Fibroblast of peridontal ligament (primary cell): Measurements from ENCODE around the gene TMOD1.

Experiments
- DNase-seq: peaks from one replicate; pipeline ENCODE4 v3.0.0-alpha.2; 2010; ENCODE audit errors: extremely low read depth

Gene TMOD1

GRCh38 chr9:97498846-97499245, 2.6 kb upstream of the TMOD1 start:
- peak; percentile 16 for DNase-seq

DNA sequence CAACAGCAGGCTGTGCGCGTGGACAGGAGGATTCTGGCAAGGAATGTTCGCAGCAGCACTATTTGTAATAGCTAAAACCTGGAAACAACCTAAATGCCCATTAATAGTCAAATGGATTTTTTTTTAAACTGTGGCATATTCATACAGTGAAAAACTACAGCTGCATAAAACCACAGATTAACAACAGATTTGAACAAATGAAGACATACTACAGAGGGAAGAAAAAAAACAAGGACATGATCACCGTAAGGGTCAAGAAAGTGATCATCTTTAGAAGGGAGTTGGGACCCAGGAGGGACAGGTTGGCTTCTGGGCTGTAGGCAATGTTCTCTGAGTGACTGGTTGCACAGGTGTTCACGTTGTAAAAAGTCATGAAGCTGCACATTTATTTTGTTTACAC, 1.2 kb upstream of the TMOD1 start:
- DNase-seq, result no peak

DNA sequence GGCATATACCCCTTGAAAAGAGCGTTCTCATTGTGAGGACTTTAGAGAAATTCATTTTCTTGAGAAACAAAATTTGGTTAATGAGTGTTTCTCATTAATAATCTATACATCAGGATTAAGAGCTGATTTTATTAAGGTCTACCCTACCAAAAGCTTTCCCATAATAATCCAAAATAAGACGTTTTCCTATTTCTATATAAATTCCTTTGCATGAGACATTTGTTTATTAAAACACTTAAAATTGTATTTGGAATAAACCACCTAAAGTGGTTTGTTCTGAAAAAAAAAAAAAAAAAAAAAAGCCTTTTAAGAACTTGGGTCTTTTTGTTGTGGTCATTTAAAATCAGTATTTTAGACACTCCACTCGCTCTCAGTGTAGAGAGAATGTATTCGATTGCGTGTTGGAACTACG, 695 bp upstream of the TMOD1 start:
- DNase-seq, result no peak

- DNase-seq, result no peak
Measured at GRCh38 chr9:97501972-97502221, 431 bp downstream of the TMOD1 start.

GRCh38 chr9:97502222-97502983, 937 bp downstream of the TMOD1 start:
- no peak for DNase-seq

DNA sequence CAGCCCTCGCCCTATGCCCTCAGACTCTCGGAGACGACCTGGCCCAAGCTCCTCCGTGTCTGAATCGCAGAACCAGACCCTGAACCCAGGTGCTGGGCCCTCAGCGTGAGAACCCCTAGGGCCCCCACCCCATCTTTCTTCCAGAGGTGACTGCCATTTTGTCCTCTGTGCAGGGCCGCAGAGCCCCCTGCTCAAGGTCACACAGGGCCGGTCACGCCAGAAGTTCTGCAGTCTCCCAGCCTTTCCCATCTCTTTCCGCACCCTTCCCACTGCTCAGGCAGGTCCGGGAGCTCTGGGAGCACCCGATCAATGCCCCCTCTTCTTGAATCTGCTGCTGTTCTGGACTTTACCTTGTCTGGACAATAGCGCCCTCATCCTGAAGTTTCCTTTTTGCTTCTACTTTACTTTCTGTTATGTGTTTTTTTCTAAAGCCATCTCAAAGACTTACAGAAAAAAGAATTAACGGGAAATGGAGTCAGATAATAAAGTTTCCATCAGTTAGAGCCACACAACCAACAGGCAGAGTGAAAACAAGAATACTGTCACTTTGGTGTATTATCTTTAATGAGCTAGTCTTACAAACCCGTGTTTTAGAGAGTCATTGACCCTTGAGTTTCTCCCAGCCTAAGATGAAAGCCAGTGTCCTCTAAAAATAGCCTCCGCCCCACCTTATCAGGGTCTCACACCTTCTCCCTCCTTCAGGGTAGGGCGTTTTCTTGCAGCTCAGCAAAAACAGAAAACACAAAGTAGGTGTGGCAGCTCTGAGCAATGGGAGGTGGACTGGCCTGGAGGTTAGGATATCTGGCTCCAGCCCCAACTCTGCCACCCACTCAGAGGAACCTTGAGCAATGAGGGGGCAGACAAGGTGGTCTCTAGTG, 1.8 kb downstream of the TMOD1 start:
- DNase-seq, result no peak

GRCh38 chr9:97503862-97504210, 2.4 kb downstream of the TMOD1 start:
- no peak for DNase-seq

- DNase-seq, result no peak
Measured at GRCh38 chr9:97504381-97505216, 3.1 kb downstream of the TMOD1 start.

- DNase-seq, result no peak
Measured at GRCh38 chr9:97505845-97506244, 4.4 kb downstream of the TMOD1 start.

GRCh38 chr9:97506306-97506705, 4.8 kb downstream of the TMOD1 start:
- DNase-seq, result no peak

DNA sequence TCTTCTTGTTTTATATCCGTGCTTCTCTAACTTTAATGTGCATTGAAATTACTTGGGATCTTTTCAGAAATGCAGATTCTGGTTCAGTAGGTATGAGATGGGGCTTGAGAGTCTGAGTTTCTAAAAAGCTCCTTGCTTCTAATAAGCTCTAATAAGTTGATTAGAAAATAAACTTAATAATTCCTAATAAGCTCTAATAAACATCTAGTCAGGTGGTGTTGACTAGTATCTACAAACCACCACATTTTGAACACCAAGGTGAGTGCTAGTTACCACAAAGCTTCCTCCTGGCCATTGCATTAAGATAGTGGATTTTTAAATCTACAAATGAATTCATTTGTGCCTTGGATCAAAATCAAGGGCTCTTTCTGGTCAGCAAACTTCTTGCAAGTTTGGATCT, 5.3 kb downstream of the TMOD1 start:
- DNase-seq, result no peak

- DNase-seq, result no peak
Measured at GRCh38 chr9:97507428-97507984, 6.0 kb downstream of the TMOD1 start.

DNA sequence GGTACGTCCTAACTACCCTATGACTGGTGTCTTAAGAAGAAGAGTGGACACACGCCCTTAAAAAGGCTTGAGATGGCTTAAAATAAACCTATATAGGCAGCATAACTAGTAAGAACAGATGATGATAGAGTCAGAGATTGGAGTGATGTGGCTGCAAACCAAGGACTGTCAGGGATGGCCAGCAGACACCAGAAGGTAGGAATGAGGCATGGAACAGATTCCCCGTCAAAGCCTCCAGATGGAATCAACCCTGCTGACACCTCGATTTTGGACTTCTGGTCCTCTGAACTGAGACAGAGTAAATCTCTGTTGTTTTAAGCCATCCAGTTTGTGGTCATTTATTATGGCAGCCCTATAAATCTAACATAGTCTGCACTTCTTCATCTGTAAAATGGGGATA, 7.4 kb downstream of the TMOD1 start:
- DNase-seq, result no peak

DNA sequence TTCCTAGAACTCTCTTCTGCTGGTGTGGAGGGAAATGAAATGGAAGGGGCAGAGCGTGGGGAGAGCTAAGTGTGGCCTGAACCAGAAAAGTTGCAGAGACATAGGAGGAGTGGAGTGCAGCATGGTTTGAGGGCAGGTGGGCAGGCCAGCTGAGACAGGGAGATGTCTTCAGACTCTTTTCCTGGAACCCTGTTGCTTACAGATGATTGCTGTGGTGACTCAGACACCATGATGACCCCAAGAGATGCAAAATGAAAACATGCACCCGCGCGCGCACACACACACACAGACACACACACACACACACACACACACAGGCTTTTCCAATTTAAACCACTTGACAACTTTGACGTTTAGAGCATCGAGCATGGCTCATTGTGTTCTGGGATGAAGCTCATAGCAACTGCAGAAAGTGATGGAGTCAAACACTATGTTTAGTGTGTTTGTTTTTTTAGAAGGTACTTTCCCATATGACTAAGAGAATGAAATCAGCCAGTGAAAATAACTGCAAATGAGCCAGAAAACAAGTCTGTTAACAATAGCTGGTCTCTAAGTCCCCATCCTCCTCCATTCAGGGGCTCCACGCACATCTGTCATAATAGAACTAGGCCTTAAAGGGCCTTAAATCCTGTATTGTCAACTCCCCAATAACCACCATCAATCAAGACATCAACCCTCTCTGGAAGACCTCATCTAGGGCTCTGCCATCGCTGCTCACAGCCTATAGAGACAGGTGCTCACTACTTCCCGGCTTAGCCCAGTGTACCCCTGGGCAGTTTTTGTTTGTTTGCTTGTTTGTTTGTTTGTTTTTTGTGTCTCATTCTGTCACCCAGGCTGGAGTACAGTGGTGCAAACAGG, 9.6 kb downstream of the TMOD1 start:
- DNase-seq, result peak; percentile 13

- no peak for DNase-seq
Measured at GRCh38 chr9:97511655-97512427, 10.4 kb downstream of the TMOD1 start.

DNA sequence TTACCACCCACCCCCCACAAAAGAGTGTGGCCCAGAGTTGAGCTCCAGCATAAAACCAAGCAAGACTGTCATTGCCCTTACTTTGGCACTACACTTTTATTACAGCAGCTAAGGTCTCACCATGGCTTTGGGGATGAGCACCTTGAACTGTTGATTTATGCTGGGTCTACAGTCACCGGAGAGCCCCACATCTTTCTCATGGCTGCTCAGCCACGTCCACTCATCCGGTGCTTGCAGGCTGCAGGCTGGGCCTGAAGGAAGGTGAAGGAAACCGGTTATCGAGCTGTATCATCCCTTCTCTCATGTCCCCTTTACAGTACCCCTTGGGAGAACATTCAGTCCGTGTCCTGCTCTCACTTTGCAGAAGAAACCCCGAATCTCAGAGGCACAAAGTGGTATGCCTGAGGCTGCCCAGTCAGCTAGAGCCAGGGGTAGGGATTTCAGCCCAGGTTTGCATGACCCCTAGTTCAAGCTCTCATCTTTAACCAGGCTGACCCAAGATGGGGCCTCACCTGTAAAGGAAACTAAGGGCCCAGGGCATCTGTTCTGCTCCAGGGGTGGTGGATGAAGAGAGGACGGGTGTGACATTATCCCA, 11.6 kb downstream of the TMOD1 start:
- no peak for DNase-seq

GRCh38 chr9:97514531-97514930, 13.1 kb downstream of the TMOD1 start:
- DNase-seq, result no peak

DNA sequence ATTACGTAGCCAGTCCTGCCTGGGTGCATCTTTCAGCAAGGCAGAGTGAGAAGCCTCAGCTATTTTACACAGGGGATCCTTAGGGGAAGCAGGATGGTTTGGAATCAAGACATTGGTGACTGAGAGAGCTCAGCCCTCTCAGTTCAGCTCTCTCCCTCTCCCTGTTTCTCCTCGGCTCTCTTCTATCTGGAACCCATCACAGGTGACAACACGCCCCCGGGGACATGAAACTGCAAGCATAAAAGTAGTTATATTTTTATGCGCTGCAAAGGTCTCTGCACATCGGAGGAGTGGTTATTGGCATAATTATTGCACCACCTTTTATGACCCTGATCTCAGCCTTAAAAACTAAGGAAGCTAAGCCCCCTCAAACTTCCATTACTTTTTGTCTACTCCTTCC, 14.2 kb downstream of the TMOD1 start:
- no peak for DNase-seq

DNA sequence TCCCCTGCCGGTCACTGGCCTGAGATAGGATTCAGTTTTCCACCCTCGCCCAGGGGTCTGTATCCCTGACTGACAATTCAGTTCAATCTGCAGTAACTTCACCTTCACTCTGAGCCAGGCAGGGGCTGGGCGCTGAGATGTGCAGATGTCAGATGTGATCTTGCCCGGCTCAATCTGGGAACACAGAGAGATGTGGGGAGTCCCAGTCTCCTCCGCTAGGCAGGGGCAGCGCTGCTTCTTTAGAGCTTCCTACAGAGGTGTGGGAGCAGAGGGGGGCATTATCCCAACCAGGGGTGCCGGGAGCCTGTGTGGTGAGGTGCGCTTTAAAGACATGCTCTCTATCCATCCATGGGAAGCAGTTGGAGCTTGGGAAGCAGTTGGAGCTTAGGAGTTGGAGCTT, 14.6 kb downstream of the TMOD1 start:
- DNase-seq, result no peak
